ENCODE measurements around the gene RALB. TPM values are rescaled to one million over a fixed set of nuclear protein-coding genes. Genes with fewer than 3 reads are reported as not detected.

Gene RALB
- polyA plus RNA-seq, 2 of the 4 experiments (the other 2 are of a cell fraction): 72.9 to 76.5 TPM

DNA sequence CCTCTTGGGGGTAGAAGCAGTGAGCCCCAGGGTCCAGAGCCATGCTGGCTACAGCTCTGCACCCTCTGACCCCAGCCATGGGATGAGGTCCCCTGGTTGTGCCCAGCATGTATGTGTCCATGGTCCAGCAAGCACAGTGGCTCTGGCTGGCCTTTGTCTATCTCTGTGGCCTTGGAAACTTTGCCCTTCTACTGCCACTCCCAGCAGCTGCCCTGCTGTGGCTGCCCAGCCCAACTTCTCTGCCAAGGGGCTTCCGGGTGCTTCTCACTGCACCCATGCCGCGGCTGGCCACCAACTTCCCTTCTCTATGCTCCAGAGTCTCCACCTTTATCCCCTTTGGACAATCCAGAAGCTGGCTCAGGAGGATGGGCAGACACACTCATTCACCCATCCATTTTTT, 48.2 kb upstream of the RALB start:
- no peak overlapping the region for H3K4me3 ChIP-seq
- CTCF ChIA-PET: interaction anchor here (1.0 to 1.6 kb wide), 3 partner anchors 23 to 476 kb away, joined by 3 to 5 read pairs (median 4); no protein-coding TSS in a partner anchor
- TF ChIP-seq GATA3 (IDR thresholded peaks at IDR 0.05; ENCODE audit: borderline replicate concordance) (no peak), TP53 (CRISPR knock-in tag; IDR thresholded peaks at IDR 0.05) (no peak), CBX2 (IDR thresholded peaks at IDR 0.05; ENCODE audit: borderline replicate concordance, low read depth) (no peak), RFX5 (IDR thresholded peaks at IDR 0.05) (no peak), NR3C1 (IDR thresholded peaks at IDR 0.05) (no peak), JUN (IDR thresholded peaks at IDR 0.05) (no peak)
- TF ChIP-seq, protein P1, sequence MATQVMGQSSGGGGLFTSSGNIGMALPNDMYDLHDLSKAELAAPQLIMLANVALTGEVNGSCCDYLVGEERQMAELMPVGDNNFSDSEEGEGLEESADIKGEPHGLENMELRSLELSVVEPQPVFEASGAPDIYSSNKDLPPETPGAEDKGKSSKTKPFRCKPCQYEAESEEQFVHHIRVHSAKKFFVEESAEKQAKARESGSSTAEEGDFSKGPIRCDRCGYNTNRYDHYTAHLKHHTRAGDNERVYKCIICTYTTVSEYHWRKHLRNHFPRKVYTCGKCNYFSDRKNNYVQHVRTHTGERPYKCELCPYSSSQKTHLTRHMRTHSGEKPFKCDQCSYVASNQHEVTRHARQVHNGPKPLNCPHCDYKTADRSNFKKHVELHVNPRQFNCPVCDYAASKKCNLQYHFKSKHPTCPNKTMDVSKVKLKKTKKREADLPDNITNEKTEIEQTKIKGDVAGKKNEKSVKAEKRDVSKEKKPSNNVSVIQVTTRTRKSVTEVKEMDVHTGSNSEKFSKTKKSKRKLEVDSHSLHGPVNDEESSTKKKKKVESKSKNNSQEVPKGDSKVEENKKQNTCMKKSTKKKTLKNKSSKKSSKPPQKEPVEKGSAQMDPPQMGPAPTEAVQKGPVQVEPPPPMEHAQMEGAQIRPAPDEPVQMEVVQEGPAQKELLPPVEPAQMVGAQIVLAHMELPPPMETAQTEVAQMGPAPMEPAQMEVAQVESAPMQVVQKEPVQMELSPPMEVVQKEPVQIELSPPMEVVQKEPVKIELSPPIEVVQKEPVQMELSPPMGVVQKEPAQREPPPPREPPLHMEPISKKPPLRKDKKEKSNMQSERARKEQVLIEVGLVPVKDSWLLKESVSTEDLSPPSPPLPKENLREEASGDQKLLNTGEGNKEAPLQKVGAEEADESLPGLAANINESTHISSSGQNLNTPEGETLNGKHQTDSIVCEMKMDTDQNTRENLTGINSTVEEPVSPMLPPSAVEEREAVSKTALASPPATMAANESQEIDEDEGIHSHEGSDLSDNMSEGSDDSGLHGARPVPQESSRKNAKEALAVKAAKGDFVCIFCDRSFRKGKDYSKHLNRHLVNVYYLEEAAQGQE (IDR thresholded peaks at IDR 0.05): no peak
- TF ChIP-seq, protein P2, sequence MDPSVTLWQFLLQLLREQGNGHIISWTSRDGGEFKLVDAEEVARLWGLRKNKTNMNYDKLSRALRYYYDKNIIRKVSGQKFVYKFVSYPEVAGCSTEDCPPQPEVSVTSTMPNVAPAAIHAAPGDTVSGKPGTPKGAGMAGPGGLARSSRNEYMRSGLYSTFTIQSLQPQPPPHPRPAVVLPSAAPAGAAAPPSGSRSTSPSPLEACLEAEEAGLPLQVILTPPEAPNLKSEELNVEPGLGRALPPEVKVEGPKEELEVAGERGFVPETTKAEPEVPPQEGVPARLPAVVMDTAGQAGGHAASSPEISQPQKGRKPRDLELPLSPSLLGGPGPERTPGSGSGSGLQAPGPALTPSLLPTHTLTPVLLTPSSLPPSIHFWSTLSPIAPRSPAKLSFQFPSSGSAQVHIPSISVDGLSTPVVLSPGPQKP (IDR thresholded peaks at IDR 0.05; ENCODE audit: low read depth, low read length): no peak
- TF ChIP-seq, protein P3, sequence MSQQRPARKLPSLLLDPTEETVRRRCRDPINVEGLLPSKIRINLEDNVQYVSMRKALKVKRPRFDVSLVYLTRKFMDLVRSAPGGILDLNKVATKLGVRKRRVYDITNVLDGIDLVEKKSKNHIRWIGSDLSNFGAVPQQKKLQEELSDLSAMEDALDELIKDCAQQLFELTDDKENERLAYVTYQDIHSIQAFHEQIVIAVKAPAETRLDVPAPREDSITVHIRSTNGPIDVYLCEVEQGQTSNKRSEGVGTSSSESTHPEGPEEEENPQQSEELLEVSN (IDR thresholded peaks at IDR 0.05; ENCODE audit: borderline replicate concordance, low read depth): no peak
- FAIRE-seq: no peak
- no peak for DNase-seq (ENCODE audit: low read depth in 1 of 2, low spot score in 1 of 2)
- no peak overlapping the region for H3K27ac ChIP-seq
- H3K4me2 ChIP-seq: no peak overlapping the region
- POLR2A ChIA-PET: no interaction called here
- ATAC-seq: peak in 1 of 2 experiments; percentile 10; a peak in 3 of 6 replicates
- 73% methylated on average over 3 of the region's 3 CpGs for WGBS (ENCODE audit: missing lambda C conversion rate)
- H3K9me3 ChIP-seq: no peaks in the 10 kb centered on the region
- H3K4me1 ChIP-seq: no peaks in the 10 kb centered on the region

DNA sequence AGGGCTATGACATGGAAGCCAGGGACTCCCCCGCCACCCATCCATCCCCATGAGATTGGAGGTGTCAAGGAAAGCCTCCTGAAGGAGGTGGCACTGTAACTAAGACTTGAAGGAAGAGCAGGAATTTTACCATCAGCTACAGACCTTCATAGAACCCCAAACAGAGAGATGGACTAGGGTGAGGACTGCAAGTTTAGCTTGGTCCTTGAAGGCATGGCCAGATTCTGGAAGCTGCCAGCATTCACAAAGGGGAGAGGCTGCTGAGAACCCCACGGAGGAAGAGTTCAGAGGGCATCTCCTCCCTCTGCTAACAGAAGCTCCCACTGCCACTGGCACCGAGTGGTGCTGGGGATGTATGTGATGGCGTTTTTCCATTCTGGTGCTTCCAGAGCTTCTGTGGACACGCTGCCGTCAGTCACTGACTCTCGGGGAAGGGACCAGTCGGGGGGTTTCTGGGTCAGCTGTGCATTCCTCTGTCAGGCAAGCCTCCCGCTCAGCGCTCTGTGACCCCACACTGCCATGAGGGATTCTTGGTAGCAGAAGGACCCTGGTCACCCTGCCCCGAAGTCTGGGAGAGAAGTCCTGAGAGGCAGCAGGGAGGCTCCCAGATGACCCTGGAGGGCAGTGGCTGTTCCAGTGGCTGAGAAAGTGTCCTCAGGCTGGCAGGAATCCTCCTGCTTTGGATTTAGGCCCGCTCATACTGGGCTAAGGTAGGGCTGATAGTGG, 47.5 kb upstream of the RALB start:
- no peak for DNase-seq (ENCODE audit: low read depth in 1 of 2, low spot score in 1 of 2)
- POLR2A ChIA-PET: no interaction called here
- TF ChIP-seq, protein P4, sequence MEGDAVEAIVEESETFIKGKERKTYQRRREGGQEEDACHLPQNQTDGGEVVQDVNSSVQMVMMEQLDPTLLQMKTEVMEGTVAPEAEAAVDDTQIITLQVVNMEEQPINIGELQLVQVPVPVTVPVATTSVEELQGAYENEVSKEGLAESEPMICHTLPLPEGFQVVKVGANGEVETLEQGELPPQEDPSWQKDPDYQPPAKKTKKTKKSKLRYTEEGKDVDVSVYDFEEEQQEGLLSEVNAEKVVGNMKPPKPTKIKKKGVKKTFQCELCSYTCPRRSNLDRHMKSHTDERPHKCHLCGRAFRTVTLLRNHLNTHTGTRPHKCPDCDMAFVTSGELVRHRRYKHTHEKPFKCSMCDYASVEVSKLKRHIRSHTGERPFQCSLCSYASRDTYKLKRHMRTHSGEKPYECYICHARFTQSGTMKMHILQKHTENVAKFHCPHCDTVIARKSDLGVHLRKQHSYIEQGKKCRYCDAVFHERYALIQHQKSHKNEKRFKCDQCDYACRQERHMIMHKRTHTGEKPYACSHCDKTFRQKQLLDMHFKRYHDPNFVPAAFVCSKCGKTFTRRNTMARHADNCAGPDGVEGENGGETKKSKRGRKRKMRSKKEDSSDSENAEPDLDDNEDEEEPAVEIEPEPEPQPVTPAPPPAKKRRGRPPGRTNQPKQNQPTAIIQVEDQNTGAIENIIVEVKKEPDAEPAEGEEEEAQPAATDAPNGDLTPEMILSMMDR (IDR thresholded peaks at IDR 0.05): no peak
- no peak for TF ChIP-seq RARB (CRISPR knock-in tag; IDR thresholded peaks at IDR 0.05)
- TF ChIP-seq, protein P3 (IDR thresholded peaks at IDR 0.05; ENCODE audit: borderline replicate concordance, low read depth): no peak
- no peak for TF ChIP-seq KDM5A (IDR thresholded peaks at IDR 0.05)
- no peak for TF ChIP-seq PHF8 (IDR thresholded peaks at IDR 0.05; ENCODE audit: borderline replicate concordance, low read depth)
- TF ChIP-seq, protein P1 (IDR thresholded peaks at IDR 0.05): no peak
- no peak for TF ChIP-seq SREBF2 (IDR thresholded peaks at IDR 0.05)
- no peak for TF ChIP-seq HDAC2 (IDR thresholded peaks at IDR 0.05)
- no peak for TF ChIP-seq FOSB (CRISPR knock-in tag; IDR thresholded peaks at IDR 0.05)
- TF ChIP-seq RCOR1 (IDR thresholded peaks at IDR 0.05; ENCODE audit: low read depth, low read length): no peak
- TF ChIP-seq KDM1A (IDR thresholded peaks at IDR 0.05; ENCODE audit: low read depth): no peak
- no peak for TF ChIP-seq TP53 (CRISPR knock-in tag; IDR thresholded peaks at IDR 0.05)
- no peak for TF ChIP-seq EP300 (IDR thresholded peaks at IDR 0.05)
- no peak for TF ChIP-seq CBX2 (IDR thresholded peaks at IDR 0.05; ENCODE audit: borderline replicate concordance, low read depth)
- no peak for TF ChIP-seq HOXA7 (CRISPR knock-in tag; IDR thresholded peaks at IDR 0.05)
- TF ChIP-seq SMC3 (IDR thresholded peaks at IDR 0.05): no peak
- TF ChIP-seq, protein P5, sequence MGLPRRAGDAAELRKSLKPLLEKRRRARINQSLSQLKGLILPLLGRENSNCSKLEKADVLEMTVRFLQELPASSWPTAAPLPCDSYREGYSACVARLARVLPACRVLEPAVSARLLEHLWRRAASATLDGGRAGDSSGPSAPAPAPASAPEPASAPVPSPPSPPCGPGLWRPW (IDR thresholded peaks at IDR 0.05): no peak
- no peak overlapping the region for H3K4me3 ChIP-seq
- ATAC-seq: no peak
- H3K27ac ChIP-seq: no peak overlapping the region
- H3K9me3 ChIP-seq: no peaks in the 10 kb centered on the region
- CTCF ChIA-PET: interaction anchor here (1.0 to 1.6 kb wide), 3 partner anchors 23 to 476 kb away, joined by 3 to 5 read pairs (median 4); no protein-coding TSS in a partner anchor
- no peak overlapping the region for H3K4me2 ChIP-seq
- FAIRE-seq: no peak
- no peaks in the 10 kb centered on the region for H3K4me1 ChIP-seq
- 75% methylated on average over 9 of the region's 12 CpGs for WGBS (ENCODE audit: missing lambda C conversion rate)

Measured in A549 (cell line).